ENCODE data around the gene SERPINA5. TPM values are rescaled to one million over a fixed set of nuclear protein-coding genes. Genes with fewer than 3 reads are reported as not detected.
"Not testable (repeated sequence)": the region's sequence is repeated elsewhere in the genome, so short reads cannot be mapped to it uniquely, and the experiment has no call there.

The SERPINA5 gene
- total RNA-seq, 1 donor from 2014 or later, result 0.28 TPM

DNA sequence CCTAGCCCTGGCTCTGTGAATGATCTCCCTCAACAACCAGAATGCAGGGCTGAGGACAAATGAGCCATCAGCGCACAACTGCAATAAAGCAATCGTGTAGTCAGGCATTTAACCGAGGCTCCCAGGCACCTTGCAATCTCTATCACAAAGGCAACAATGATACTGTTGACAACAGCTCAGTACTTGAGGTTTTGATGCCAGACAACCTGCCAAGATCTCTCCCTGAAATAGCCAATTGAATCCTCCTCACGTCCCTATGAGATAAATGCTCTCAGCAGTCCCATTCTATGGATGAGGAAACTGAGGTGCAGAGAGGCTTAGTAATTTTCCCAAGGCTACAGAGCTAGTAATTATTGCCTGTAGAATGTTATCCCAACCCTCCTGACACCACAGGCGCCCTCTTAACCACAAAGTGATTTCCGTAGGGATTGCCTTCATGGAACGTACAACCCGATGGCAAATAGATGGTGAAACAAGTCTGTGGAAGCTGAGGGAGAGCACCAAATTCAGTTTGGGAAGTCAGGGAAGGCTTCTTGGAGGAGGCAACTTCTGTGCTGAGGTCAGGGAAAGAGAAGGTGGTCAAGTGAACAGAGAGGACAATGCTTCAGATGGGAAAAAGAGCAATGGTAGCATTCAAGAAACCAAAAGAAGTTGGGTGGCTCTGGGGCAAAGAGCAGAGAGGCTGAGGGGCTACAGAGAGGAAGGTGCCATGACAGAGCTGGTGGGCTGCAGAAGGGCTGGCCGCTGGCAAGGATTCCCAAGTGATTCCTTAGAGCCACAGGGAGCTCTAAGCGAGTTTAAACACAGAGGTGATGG is 43.5 kb downstream of the SERPINA5 start:
- ATAC-seq, result no peak

DNA sequence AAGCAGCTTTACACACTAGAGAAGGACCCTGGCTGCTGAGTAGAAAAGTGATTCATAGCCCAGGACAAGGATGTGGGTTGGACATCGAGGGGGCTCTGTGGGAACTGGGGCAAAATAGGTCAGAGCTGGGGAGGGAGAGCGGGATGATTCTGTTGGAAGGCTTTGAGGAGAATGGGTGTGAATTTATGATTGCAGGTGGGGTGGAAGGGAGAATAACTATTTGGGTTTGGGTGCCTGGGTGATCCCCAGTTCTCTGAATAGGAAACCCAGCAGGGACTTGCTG is 44.1 kb downstream of the SERPINA5 start:
- ATAC-seq, result no peak

DNA sequence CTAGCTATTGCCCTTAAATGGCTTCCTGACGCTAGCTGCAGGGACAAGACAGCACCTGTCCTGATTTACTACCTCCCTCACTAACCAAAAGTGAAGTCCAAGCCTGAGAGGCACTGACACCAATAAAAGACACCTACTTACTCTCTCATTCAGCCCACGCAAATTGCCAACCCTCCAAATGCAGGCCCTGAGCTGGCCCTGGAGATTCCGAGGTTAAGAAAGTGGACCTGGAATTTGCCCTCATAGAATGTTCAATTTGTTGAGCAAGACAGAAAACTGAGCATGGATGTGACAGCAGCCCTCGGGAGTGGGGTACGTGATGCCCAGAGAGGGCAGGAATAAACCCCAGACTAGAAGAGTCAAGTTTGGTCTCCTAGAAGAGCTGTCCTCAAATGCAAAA is 47.4 kb downstream of the SERPINA5 start:
- no peak for ATAC-seq

- no peak for ATAC-seq
Observed at GRCh38 chr14:94630396-94630795, 49.2 kb downstream of the SERPINA5 start.

DNA sequence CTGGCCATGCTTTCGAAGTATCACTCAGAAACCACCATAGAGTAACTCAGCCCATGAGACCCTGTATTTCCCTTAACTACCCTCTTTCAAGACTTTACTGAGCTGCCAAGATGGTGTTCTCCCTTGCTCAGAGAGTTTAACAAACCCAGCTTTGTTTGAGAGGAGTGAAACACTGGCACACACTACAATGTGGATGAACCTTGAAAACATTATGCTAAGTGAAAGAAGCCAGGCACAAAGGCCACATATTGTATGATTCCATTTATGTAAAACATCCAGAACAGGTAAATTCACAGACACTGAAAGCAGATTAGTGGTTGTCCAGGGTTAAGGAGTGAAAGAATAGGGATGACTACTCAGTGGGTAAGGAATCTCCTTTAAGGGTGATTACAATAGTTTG is 49.8 kb downstream of the SERPINA5 start:
- ATAC-seq, result no peak

DNA sequence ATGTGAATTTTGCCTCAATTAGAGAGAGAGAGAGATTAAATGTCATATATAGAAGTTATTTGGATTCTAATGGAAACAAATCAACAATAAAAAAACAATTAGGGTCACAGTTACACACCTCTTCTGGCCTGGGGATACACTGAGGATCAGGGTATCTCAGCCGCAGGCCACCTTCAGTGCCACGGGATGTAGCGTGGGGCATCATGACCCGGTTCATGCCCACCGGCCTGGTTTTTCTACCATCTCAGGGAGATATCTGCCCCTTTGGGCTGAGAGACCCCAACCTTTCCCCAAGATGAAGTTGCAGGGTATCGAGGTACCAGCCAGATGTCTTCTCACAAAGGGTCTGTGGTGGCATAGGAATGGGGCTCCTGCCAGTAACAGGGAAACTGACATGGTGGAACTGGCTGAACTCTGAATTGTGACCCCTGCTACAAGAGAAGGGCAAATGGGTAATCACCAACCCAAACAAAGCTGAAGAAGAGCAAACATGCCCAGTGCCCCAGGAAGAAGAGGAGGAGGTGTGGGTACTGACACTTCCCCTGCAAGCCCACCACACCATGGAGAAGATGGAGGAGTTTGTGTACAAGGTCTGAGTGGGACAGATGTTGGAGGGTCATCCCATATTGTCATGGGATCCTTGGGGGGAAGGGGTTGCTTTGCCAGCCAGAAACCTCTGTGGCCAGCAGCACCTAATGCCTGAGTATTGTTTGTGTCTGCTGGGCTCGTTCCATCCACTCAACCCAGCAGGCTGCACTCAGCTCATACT is 50.5 kb downstream of the SERPINA5 start:
- ATAC-seq, result no peak

- ATAC-seq, result no peak
Observed at GRCh38 chr14:94632305-94632590, 51.0 kb downstream of the SERPINA5 start.

DNA sequence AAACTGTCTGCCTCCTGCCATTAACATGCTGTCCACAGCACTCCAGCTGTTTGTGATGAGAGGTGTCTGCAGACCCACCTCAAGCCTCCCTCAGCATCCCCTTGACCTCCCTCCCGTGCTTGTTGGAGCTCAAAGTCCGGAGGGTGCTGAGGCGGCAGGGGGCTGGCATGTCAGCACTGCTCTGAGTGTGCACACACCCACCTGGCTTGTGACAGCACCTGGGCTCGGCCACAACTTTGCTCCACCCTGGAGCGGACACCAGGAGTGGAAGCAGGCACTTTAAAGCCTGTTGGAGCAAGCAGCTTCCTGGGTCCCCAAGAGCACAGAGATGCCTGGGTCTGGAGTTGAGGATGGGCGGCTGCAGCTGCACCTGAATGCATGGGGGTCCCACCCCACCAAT is 51.9 kb downstream of the SERPINA5 start:
- no peak for ATAC-seq

- no peak for ATAC-seq
Observed at GRCh38 chr14:94635154-94635553, 53.9 kb downstream of the SERPINA5 start.

DNA sequence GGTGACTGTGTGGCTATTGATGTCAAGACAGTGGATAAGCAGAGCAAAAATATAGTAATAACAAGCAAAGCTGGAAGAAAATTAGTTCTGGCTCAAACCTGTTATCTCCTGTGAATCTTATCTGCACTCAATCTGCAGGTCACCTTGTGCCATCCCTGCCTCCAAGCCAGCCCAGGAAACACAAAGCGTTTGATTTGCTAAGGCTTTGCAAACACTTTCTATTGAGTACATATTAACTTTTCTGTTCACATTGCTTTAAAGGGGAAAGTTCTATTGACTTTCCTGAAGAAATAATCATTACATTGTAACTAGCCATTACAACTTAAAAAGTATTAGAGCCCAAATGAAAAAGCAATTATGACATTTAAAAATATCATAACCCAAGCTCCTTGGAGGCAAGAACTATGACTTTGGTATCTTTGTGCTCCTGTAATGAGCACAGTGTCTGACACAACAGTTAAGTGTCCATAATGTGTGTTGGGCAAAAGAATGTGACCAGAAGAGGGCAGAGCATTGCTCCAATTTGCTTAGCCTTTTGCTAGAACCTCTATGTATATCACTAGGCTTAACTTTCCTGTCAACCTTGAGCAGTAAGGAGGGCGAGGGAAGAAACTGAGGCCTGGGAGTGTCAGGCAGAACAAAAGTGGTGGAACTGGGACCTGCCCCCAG is 55.7 kb downstream of the SERPINA5 start:
- ATAC-seq, result no peak

- not testable (repeated sequence) for ATAC-seq
Observed at GRCh38 chr14:94637814-94638213, 56.6 kb downstream of the SERPINA5 start.

DNA sequence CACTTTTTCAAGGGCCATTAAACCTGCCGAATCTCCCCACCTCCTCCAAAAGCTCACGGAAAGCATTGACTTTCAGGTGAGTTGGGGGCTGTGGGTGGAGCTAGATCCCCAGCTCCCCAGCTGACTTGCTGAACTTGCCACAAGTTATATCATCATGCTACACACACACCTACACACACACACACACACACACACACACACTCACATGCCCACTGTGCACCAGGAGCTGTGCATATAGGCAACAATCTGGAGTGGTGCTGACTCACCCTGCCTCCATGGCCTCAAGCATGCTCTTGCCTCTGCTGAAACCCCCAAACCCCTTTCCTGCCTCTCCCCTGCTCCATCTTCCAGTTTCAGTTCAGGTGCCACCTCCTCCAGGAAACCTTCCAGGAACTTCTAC is 57.1 kb downstream of the SERPINA5 start:
- ATAC-seq, result no peak

DNA sequence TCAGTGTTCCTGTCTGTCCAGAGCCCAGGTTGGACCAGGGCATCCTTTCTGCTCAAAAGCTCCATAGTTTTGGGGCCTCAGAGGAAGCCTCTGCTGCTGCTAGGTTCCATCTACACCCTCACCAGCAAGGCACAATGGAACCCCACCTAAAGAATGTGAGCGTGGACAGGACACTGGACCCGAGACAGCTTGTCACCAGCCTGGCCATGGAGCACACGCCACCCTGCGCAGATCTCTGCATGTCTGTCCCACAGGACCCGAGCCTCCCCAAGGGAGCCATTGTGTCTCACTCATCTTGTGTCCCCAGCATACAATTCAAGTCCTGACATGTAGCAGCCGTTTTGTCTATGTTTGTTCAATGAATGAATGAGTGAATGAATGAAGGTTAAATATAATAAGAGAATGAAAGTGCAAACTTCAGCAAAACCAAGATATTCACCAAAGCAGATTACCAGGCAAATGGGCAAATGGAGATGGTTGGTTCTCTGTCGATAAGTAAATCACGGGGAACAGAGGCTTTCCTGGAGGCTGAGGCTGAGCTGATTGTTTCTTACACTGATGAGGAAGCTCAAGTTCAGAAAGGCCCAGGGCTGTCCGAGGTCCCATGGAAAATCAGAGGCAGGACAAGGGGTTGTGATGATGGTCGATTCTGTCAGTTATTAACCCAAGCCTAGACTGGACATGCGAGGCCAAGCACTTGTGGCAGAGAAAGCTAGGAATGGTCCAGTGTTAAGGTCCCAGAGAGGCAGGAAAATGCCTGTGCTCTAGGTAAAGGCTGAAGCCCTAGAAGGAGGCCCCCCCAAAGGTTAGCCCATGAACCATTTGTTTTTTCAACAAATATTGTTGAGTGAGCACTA is 58.0 kb downstream of the SERPINA5 start:
- ATAC-seq, result no peak

- ATAC-seq, result peak; percentile 81
Observed at GRCh38 chr14:94640721-94641631, 59.8 kb downstream of the SERPINA5 start.

- no peak for ATAC-seq
Observed at GRCh38 chr14:94641632-94641955, 60.4 kb downstream of the SERPINA5 start.

Other genes starting within 250 kb of the SERPINA5 start
- gene SERPINA2, start 214.7 kb upstream of the SERPINA5 start, total RNA-seq, result not detected
- gene SERPINA1, start 192.8 kb upstream of the SERPINA5 start, total RNA-seq, result 4.3 TPM
- 0.40 TPM for gene SERPINA11, start 128.6 kb upstream of the SERPINA5 start, total RNA-seq
- gene SERPINA9, start 105.2 kb upstream of the SERPINA5 start, total RNA-seq, result 0.12 TPM
- not detected for gene SERPINA12, start 72.0 kb upstream of the SERPINA5 start, total RNA-seq
- not detected for gene SERPINA4, start 20.0 kb upstream of the SERPINA5 start, total RNA-seq
- gene SERPINA3, start 31.0 kb downstream of the SERPINA5 start, total RNA-seq, result 22.9 TPM
- 0.32 TPM for gene GSC, start 188.7 kb downstream of the SERPINA5 start, total RNA-seq